GM21360 (cell line): ENCODE measurements around the gene FTHL17.

Experiments used
- ATAC-seq: cut with Tn5 transposase; IDR thresholded peaks from one replicate; pipeline ENCODE4 v1.9.1; 2021; ENCODE audit warnings: mild to moderate bottlenecking, moderate library complexity; ENCODE audit not compliant: unreplicated experiment

FTHL17 gene

DNA sequence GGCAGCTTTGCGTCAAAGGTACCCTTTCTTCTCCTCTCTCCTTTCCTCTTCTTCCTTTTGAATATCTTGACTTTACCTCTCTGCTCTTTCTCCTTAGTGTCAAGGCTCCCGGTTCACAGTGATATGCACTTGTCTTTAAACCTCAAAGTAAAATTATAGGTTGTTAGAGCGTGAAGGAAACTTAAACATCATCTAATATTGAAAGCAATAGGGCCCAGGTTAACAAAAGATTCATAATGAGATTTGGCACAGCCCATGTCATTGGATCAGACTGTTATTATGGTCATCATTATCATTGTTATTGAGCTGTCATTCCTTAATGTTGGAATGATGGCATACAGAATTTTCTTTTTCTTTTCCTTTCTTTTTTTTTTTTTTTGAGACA is 32.5 kb downstream of the FTHL17 start:
- ATAC-seq, result peak; percentile 29

DNA sequence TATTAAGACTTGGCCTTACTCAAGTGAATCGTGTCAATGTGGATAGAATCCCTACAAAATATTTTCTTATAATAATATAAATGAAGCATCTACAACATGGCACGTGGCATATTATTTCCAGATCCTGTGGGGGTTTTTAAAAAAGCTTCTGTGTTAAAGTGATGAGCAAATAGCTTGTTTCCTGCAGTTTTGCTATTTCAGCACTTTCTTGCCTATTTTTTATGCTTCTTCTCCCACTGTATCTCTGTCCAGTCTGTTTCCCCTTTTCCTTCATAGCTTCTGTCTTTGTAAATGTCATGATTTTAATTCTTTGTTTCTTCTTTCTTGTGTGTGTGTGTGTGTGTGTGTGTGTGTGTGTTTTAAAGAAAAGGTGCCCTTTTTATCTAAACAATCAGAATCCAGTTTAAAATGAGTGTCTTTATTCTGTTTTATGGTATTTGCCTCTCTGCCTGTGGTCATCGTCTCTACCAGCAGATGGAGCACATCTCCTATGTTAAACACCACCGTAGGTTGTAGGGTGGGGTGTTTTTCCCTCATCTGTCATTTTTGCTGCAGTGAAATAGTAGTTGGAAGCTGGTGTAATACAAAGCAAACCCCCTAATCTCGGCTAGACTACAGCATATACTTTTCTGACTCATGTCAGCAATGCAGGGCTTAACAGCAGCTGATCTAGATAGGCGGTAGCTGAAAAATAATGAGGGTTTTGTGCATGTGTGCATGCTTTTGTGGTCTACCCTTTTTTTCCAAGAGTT is 33.1 kb downstream of the FTHL17 start:
- peak; percentile 62 for ATAC-seq

DNA sequence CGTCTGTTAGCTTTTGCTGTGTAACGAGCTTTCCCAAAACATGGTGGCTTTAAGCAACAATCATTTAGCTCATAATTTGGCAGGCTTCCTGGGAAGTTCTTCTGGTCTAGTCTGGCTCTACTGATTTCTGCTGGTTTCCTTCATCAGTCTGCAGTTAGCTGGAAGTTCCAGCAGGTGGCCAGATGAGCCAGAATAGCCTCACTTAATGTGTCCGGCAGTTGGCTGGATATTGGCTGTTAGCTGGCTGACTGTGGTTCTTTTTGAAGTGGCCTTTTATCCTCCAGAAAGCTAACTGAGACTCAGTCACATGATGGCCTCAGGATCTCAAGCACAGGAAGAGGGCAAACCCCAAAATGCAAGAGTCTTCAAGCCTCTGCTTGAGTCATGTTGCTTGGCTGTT is 34.9 kb downstream of the FTHL17 start:
- ATAC-seq, result peak; percentile 67

DNA sequence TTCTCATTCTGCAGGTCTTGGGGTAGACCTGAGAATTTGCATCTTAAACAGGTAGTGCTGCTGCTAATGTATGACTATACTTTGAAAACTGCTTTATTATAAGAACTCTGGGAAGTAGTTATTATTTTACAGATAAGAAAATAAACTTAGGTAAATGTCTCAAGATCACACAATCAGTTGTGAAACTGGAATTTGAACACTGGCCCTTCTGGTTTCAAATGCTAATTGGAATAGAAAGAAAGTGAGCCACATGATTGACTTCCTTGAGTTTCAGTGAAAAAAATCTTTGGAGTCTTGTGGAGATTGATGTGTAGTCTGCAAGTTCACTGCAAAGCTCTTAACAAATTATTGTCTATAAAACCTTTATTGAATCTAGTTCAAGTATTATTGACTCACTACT is 44.5 kb downstream of the FTHL17 start:
- no peak for ATAC-seq

DNA sequence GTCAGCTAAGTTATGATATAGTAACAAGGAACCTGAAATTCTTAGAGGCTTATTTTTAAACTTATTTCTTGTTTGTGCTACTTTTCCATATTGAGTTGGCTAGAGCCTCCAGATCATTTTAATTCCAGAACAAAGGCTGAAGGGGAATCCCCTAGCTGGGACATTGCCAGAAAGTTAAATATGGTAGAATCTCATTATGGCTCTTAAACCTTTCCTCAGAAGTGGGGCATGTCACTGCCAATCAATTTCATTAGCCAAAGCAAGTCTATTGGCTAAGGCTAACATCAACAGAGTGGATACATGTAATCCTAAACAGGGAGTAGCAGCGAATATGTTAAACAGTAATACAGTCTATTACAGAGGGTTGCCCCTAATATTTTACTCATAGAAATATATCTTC is 47.0 kb downstream of the FTHL17 start:
- ATAC-seq, result no peak

DNA sequence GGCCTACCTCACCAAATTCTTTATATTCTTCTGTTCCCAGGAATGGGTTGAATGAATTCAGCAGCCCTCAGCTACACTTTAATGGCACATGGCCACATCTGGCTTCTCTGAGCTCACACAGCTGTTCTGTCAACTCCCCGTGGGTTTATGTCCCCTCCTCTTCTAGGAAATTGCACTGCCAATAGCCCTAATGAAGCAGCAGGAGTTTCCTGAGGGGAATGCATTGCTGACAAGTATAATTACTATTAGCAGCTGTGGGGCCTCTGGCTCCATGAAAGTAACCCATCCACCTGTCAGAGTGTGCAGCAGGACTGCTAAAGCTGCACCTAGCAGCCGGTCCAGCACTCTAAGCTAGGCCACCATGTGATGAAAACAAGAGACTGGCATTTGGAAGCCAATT is 50.3 kb downstream of the FTHL17 start:
- no peak for ATAC-seq
